ENCODE measurements around the gene SHMT2.

Gene SHMT2

DNA sequence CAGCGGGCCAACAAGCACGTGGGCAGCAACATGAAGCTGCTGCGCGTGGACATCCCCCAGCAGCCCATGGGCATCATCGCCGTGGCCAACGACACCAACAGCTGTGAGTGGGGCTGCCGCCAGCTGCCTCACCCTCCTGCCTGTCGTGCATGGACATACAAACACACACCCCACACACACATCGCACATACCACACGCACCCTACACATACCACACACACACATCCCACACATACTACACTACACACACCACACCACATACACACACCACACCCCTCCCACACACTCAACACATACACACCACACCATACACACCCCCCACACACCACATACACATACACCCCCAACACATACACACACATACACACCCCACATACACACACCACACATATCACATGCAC, 38.1 kb upstream of the SHMT2 start:
- H3K14ac ChIP-seq (ENCODE audit: low read length in 2 of 2), result no peak overlapping the region
- no peak overlapping the region for H3K4me3 ChIP-seq (ENCODE audit: insufficient read depth in 1 of 2, low read depth in 1 of 2, low read length in 2 of 2)
- H3K9me3 ChIP-seq (ENCODE audit: control insufficient read depth, low read length), result no peaks in the 10 kb centered on the region
- no peaks in the 10 kb centered on the region for H3K4me1 ChIP-seq (ENCODE audit: control insufficient read depth, insufficient read depth, low read depth, low read length)
- no peak overlapping the region for H3K9ac ChIP-seq (ENCODE audit: low read length)
- H2AFZ ChIP-seq (ENCODE audit: low read depth, low read length), result no peak overlapping the region
- no peak for DNase-seq
- no peak overlapping the region for H2AK5ac ChIP-seq (ENCODE audit: low read length, severe bottlenecking)
- no peak overlapping the region for H3K23ac ChIP-seq (ENCODE audit: low read length in 2 of 2)
- H2BK120ac ChIP-seq (ENCODE audit: low read depth, low read length), result no peak overlapping the region
- H2BK12ac ChIP-seq (ENCODE audit: low read length in 2 of 2), result no peak overlapping the region
- no peak overlapping the region for H3K4ac ChIP-seq (ENCODE audit: low read depth in 1 of 2, low read length in 2 of 2)
- no peak overlapping the region for H3K4me2 ChIP-seq (ENCODE audit: low read length, poor library complexity, severe bottlenecking)
- peaks cover 100% of the 10 kb centered on the region in 2 experiments for H3K36me3 ChIP-seq (ENCODE audit: control insufficient read depth in 1 of 2, insufficient read depth in 2 of 2, low read depth in 1 of 2, low read length in 2 of 2)
- H2BK5ac ChIP-seq (ENCODE audit: low read depth, low read length, poor library complexity, severe bottlenecking), result no peak overlapping the region
- no peak overlapping the region for H3K18ac ChIP-seq (ENCODE audit: low read depth in 1 of 2, low read length in 2 of 2)
- WGBS, result 97% methylated on average over 11 of the region's 11 CpGs
- H4K91ac ChIP-seq (ENCODE audit: low read length), result peak overlapping the region; percentile 22
- peaks cover 6% of the 10 kb centered on the region for H3K79me1 ChIP-seq (replicated peaks; ENCODE audit: low read length, poor library complexity, severe bottlenecking)
- H3K27ac ChIP-seq (ENCODE audit: low read length, poor library complexity, severe bottlenecking), result no peak overlapping the region
- H2BK15ac ChIP-seq (ENCODE audit: low read depth, poor library complexity, severe bottlenecking), result no peak overlapping the region
- H3K27me3 ChIP-seq (ENCODE audit: control insufficient read depth in 1 of 2, insufficient read depth in 1 of 2, low read length in 2 of 2), result no peaks in the 10 kb centered on the region
- H4K8ac ChIP-seq (ENCODE audit: low read length), result no peak overlapping the region

DNA sequence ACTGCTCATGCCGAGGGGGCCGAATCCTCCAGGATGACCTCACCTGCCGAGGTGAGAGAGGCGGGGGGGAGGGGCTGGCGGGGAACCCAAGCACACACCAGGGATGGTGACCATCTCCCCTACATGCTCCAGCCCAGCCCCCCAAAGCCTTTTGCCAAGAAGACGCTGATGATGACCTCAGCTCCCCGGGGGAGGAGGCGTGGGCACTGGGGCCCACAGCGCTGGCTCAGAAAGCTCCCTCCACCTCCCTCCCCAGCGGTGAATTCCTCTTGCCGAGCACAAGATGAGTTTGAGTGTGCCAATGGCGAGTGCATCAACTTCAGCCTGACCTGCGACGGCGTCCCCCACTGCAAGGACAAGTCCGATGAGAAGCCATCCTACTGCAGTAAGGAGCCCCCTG, 36.6 kb upstream of the SHMT2 start:
- no peak overlapping the region for H2BK120ac ChIP-seq (ENCODE audit: low read depth, low read length)
- H2AFZ ChIP-seq (ENCODE audit: low read depth, low read length), result no peak overlapping the region
- no peak overlapping the region for H3K18ac ChIP-seq (ENCODE audit: low read depth in 1 of 2, low read length in 2 of 2)
- H3K27me3 ChIP-seq (ENCODE audit: control insufficient read depth in 1 of 2, insufficient read depth in 1 of 2, low read length in 2 of 2), result no peaks in the 10 kb centered on the region
- H3K4ac ChIP-seq (ENCODE audit: low read depth in 1 of 2, low read length in 2 of 2), result no peak overlapping the region
- H3K23ac ChIP-seq (ENCODE audit: low read length in 2 of 2), result no peak overlapping the region
- H2BK5ac ChIP-seq (ENCODE audit: low read depth, low read length, poor library complexity, severe bottlenecking), result no peak overlapping the region
- no peaks in the 10 kb centered on the region for H3K9me3 ChIP-seq (ENCODE audit: control insufficient read depth, low read length)
- H2BK12ac ChIP-seq (ENCODE audit: low read length in 2 of 2), result no peak overlapping the region
- H3K14ac ChIP-seq (ENCODE audit: low read length in 2 of 2), result no peak overlapping the region
- DNase-seq, result no peak
- H3K79me1 ChIP-seq (replicated peaks; ENCODE audit: low read length, poor library complexity, severe bottlenecking), result peaks cover 6% of the 10 kb centered on the region
- H4K8ac ChIP-seq (ENCODE audit: low read length), result no peak overlapping the region
- H3K4me3 ChIP-seq (ENCODE audit: insufficient read depth in 1 of 2, low read depth in 1 of 2, low read length in 2 of 2), result no peak overlapping the region
- H2AK5ac ChIP-seq (ENCODE audit: low read length, severe bottlenecking), result no peak overlapping the region
- no peak overlapping the region for H4K91ac ChIP-seq (ENCODE audit: low read length)
- WGBS, result 96% methylated on average over 16 of the region's 16 CpGs
- peaks cover 100% of the 10 kb centered on the region in 2 experiments for H3K36me3 ChIP-seq (ENCODE audit: control insufficient read depth in 1 of 2, insufficient read depth in 2 of 2, low read depth in 1 of 2, low read length in 2 of 2)
- H3K4me1 ChIP-seq (ENCODE audit: control insufficient read depth, insufficient read depth, low read depth, low read length), result no peaks in the 10 kb centered on the region
- no peak overlapping the region for H3K27ac ChIP-seq (ENCODE audit: low read length, poor library complexity, severe bottlenecking)
- H3K4me2 ChIP-seq (ENCODE audit: low read length, poor library complexity, severe bottlenecking), result no peak overlapping the region
- no peak overlapping the region for H2BK15ac ChIP-seq (ENCODE audit: low read depth, poor library complexity, severe bottlenecking)
- H3K9ac ChIP-seq (ENCODE audit: low read length), result peak overlapping the region; percentile 36

DNA sequence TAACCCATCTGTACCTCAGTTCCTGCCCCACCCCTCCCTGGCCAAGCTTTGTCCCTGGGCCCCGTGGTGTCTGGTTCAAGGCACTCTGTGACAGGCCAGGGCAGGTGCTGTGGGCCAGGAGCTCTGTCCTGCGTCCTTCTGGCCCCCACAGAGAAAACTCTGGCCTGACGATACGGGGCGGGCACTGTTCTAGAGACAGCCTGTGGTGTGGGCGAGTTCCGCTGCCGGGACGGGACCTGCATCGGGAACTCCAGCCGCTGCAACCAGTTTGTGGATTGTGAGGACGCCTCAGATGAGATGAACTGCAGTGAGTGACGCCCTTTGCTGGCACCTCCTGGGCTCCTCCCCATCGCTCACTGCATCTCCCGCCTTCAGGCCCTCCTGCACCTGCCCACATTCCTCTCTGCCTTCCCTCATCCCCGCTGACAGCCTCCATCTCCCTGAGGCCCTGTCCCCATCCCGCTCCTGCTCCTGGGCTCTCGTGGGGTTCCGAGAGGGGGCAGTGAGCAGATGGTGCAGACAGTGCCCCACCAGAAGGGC, 35.7 kb upstream of the SHMT2 start:
- H3K9ac ChIP-seq (ENCODE audit: low read length), result no peak overlapping the region
- no peak overlapping the region for H3K14ac ChIP-seq (ENCODE audit: low read length in 2 of 2)
- peaks cover 100% of the 10 kb centered on the region in 2 experiments for H3K36me3 ChIP-seq (ENCODE audit: control insufficient read depth in 1 of 2, insufficient read depth in 2 of 2, low read depth in 1 of 2, low read length in 2 of 2)
- H2AFZ ChIP-seq (ENCODE audit: low read depth, low read length), result no peak overlapping the region
- no peak overlapping the region for H3K18ac ChIP-seq (ENCODE audit: low read depth in 1 of 2, low read length in 2 of 2)
- H3K4me3 ChIP-seq (ENCODE audit: insufficient read depth in 1 of 2, low read depth in 1 of 2, low read length in 2 of 2), result no peak overlapping the region
- no peaks in the 10 kb centered on the region for H3K27me3 ChIP-seq (ENCODE audit: control insufficient read depth in 1 of 2, insufficient read depth in 1 of 2, low read length in 2 of 2)
- no peak overlapping the region for H2BK5ac ChIP-seq (ENCODE audit: low read depth, low read length, poor library complexity, severe bottlenecking)
- H2BK12ac ChIP-seq (ENCODE audit: low read length in 2 of 2), result no peak overlapping the region
- no peak overlapping the region for H4K8ac ChIP-seq (ENCODE audit: low read length)
- no peak overlapping the region for H4K91ac ChIP-seq (ENCODE audit: low read length)
- H2AK5ac ChIP-seq (ENCODE audit: low read length, severe bottlenecking), result no peak overlapping the region
- H3K23ac ChIP-seq (ENCODE audit: low read length in 2 of 2), result no peak overlapping the region
- no peak overlapping the region for H2BK120ac ChIP-seq (ENCODE audit: low read depth, low read length)
- H3K9me3 ChIP-seq (ENCODE audit: control insufficient read depth, low read length), result no peaks in the 10 kb centered on the region
- DNase-seq, result no peak
- H3K4ac ChIP-seq (ENCODE audit: low read depth in 1 of 2, low read length in 2 of 2), result no peak overlapping the region
- 94% methylated on average over 19 of the region's 19 CpGs for WGBS
- H3K4me1 ChIP-seq (ENCODE audit: control insufficient read depth, insufficient read depth, low read depth, low read length), result no peaks in the 10 kb centered on the region
- H3K79me1 ChIP-seq (replicated peaks; ENCODE audit: low read length, poor library complexity, severe bottlenecking), result peaks cover 9% of the 10 kb centered on the region
- H3K4me2 ChIP-seq (ENCODE audit: low read length, poor library complexity, severe bottlenecking), result no peak overlapping the region
- H2BK15ac ChIP-seq (ENCODE audit: low read depth, poor library complexity, severe bottlenecking), result no peak overlapping the region
- H3K27ac ChIP-seq (ENCODE audit: low read length, poor library complexity, severe bottlenecking), result no peak overlapping the region

DNA sequence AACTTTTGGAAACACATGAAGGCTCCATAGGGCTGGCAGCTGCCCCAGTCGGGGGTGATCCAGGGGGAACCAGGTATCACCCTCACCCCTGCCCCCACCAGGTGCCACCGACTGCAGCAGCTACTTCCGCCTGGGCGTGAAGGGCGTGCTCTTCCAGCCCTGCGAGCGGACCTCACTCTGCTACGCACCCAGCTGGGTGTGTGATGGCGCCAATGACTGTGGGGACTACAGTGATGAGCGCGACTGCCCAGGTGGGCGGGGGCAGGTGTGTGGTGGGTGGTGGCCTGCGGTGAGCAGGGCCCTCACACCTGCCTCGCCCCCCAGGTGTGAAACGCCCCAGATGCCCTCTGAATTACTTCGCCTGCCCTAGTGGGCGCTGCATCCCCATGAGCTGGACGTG, 35.3 kb upstream of the SHMT2 start:
- no peaks in the 10 kb centered on the region for H3K27me3 ChIP-seq (ENCODE audit: control insufficient read depth in 1 of 2, insufficient read depth in 1 of 2, low read length in 2 of 2)
- H3K4me1 ChIP-seq (ENCODE audit: control insufficient read depth, insufficient read depth, low read depth, low read length), result no peaks in the 10 kb centered on the region
- no peak overlapping the region for H2AK5ac ChIP-seq (ENCODE audit: low read length, severe bottlenecking)
- no peak overlapping the region for H2BK120ac ChIP-seq (ENCODE audit: low read depth, low read length)
- H4K91ac ChIP-seq (ENCODE audit: low read length), result no peak overlapping the region
- 98% methylated on average over 18 of the region's 18 CpGs for WGBS
- H3K18ac ChIP-seq (ENCODE audit: low read depth in 1 of 2, low read length in 2 of 2), result no peak overlapping the region
- H4K8ac ChIP-seq (ENCODE audit: low read length), result no peak overlapping the region
- H2BK5ac ChIP-seq (ENCODE audit: low read depth, low read length, poor library complexity, severe bottlenecking), result no peak overlapping the region
- H2BK15ac ChIP-seq (ENCODE audit: low read depth, poor library complexity, severe bottlenecking), result no peak overlapping the region
- no peak overlapping the region for H3K4ac ChIP-seq (ENCODE audit: low read depth in 1 of 2, low read length in 2 of 2)
- no peaks in the 10 kb centered on the region for H3K9me3 ChIP-seq (ENCODE audit: control insufficient read depth, low read length)
- no peak overlapping the region for H3K9ac ChIP-seq (ENCODE audit: low read length)
- no peak overlapping the region for H3K4me3 ChIP-seq (ENCODE audit: insufficient read depth in 1 of 2, low read depth in 1 of 2, low read length in 2 of 2)
- H2AFZ ChIP-seq (ENCODE audit: low read depth, low read length), result no peak overlapping the region
- H2BK12ac ChIP-seq (ENCODE audit: low read length in 2 of 2), result no peak overlapping the region
- no peak overlapping the region for H3K23ac ChIP-seq (ENCODE audit: low read length in 2 of 2)
- H3K4me2 ChIP-seq (ENCODE audit: low read length, poor library complexity, severe bottlenecking), result no peak overlapping the region
- DNase-seq, result no peak
- peaks cover 100% of the 10 kb centered on the region in 2 experiments for H3K36me3 ChIP-seq (ENCODE audit: control insufficient read depth in 1 of 2, insufficient read depth in 2 of 2, low read depth in 1 of 2, low read length in 2 of 2)
- H3K14ac ChIP-seq (ENCODE audit: low read length in 2 of 2), result no peak overlapping the region
- H3K79me1 ChIP-seq (replicated peaks; ENCODE audit: low read length, poor library complexity, severe bottlenecking), result peaks cover 9% of the 10 kb centered on the region
- H3K27ac ChIP-seq (ENCODE audit: low read length, poor library complexity, severe bottlenecking), result no peak overlapping the region

All from mesenchymal stem cell (in vitro differentiated cells and primary cell).